KBM-7 (cell line): ENCODE results near the gene EMC9.
A peak's percentile ranks its signal among the peaks of the same experiment; 100 is the strongest.

ENCODE experiments used
- DNase-seq: peaks from one replicate; pipeline ENCODE4 v3.0.0-alpha.2; 2015
- in situ Hi-C: fragments of 300-500 bp; cut with MboI; formaldehyde crosslinking; loops from 2 replicates; pipeline ENCODE4 v1.14.3; 2020; ENCODE audit warnings: low sequenced_read_pairs, low pct_unique_long_range_greater_than_20kb, mixed read lengths

Gene EMC9

DNA sequence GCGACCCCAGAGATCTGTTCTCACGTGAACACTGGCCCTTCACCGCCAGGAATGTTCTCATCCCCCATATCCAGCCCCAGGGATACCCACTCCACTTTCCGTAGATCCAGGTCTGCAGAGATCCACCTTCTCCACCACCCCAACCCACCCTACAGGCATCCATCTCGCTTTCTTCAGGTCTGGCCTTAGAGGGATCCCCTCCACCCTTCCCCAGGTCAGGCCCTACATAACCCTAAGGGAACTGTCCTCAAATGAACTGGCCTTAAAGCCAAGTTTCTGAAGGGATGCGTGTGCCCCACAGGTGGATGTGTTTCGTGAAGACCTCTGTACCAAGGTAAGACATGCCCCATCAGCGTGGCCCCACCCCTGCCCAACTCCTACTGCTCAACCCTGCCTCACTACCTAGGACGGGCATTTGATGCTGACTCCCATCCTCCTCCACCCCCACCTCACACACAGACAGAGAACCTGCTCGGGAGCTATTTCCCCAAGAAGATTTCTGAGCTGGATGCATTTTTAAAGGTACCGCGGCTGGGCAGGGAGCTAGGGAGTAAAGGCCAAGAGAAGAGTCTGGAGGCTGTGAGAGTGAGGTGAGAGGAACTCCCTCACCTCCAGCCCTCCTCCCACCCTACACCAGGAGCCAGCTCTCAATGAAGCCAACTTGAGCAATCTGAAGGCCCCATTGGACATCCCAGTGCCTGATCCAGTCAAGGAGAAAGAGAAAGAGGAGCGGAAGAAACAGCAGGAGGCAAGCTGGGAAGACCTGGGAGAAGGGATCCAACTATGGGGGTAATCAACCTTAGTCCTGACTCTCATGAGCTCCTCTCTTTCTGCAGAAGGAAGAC lies 4.5 kb downstream of the EMC9 start:
- in situ Hi-C loops, result no loop called here
- no peak for DNase-seq

DNA sequence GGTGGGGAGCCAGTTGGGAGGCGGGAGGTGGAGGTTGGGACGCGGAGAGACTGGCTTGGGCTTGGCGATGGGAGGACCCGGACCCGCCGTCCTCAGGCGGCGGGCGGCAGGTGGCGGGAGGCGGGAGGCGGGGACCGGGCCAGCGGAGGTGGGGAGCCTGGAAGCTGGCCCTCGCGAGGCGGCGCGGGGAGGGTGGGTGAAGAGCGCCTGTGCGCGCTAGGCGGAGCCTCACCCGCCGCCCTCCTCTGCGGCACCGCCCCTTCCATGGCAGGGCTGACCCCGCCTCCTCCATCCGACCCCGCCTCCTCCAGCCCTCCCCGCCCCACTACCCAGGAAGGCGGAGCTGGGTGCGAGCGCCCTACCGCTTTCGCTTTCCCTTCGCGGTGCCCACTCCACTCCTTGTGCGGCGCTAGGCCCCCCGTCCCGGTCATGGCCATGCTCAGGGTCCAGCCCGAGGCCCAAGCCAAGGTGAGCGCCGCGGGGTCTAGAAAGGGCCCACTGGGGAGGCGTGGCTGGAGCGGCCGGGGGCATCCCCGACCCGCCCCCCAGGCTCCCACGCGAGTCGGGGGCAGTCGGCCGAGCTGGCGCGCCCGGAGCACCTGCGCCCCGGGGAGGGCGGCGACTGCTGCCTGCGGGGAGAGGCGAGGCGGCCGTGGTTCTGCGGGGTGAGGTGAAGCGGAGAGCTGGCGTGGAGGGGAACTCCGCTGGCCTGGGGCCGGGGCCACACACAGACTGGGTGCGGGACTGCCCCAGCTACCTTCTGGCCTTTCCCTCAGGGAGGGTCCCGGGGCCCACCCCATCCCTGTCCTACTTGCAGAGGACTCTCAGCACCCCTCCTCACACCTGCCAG lies 5.3 kb downstream of the EMC9 start, which contains the start of gene PSME1:
Gene PSME1 (plus strand): TSS at position 361 of the 850 bp plus-strand sequence. CDS start 69 bp downstream, at position 430.
- peak; percentile 83 for DNase-seq
- in situ Hi-C loops, result no loop called here

- no peak for DNase-seq
- in situ Hi-C loops, result no loop called here
Observed at GRCh38 chr14:24135584-24135833, 5.9 kb downstream of the EMC9 start.

DNA sequence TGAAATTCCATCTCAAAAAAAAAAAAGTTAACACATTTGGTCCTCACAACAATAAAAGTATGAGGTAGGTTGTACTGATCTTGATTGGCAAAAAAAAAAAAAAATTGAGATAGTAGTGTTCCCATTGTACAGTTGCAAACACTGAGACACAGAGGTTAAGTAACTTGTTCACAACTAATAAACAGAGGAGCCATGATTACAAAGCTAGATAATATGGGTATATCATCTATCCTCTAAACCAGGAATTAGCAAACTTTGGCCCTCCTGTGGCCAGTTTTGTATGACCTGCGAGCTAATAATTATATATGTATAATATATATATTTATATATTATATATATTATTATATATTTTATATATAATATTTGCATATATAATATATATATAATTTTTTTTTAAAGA lies 7.7 kb downstream of the EMC9 start:
- DNase-seq, result no peak
- in situ Hi-C loops, result no loop called here

GRCh38 chr14:24132976-24133375 lies 8.4 kb downstream of the EMC9 start:
- no peak for DNase-seq
- in situ Hi-C loops, result no loop called here

GRCh38 chr14:24132061-24132685 lies 9.2 kb downstream of the EMC9 start:
- no peak for DNase-seq
- in situ Hi-C loops, result no loop called here

GRCh38 chr14:24131549-24131966 lies 9.8 kb downstream of the EMC9 start:
- no peak for DNase-seq
- in situ Hi-C loops, result no loop called here

GRCh38 chr14:24130717-24131548 lies 10.5 kb downstream of the EMC9 start:
- no peak for DNase-seq

GRCh38 chr14:24130380-24130716 lies 11.0 kb downstream of the EMC9 start, which contains the start of gene FITM1:
Gene FITM1 (plus strand): TSS chr14:24130659. CDS start chr14:24131564, 905 bp downstream.
- DNase-seq, result no peak
- in situ Hi-C loops, result no loop called here

More at GRCh38 chr14:24130717-24131548, 10.5 kb downstream of the EMC9 start:
- in situ Hi-C loops, result no loop called here

DNA sequence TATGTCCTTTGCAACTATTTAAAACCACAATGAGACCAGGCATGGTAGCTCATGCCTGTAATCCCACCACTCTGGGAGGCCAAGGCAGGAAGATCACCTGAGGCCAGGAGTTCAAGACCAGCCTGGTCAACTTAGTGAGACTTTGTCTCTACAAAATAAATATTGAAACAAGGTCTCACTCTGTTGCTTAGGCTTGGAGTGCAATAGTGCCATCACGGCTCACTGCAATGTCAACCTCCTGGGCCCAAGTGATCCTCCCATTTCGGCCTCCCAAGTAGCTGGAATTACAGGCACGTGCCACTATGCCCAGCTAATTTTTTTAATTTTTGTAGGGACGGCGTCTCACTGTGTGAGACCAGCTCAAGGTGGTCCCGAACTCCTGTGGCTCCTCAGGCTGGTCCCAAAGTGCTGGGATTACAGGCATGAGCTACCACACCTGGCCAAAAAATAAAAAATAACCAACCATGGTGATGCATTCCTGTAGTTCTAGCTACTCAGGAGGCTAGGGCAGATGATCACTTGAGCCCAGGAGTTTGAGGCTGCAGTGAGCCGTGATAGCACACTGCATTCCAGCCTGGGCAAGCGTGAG lies 11.9 kb downstream of the EMC9 start:
- in situ Hi-C loops, result no loop called here

GRCh38 chr14:24127673-24128072 lies 13.7 kb downstream of the EMC9 start:
- no peak for DNase-seq
- in situ Hi-C loops, result no loop called here

More for the DNA sequence above, 11.9 kb downstream of the EMC9 start:
- DNase-seq, result no peak

DNA sequence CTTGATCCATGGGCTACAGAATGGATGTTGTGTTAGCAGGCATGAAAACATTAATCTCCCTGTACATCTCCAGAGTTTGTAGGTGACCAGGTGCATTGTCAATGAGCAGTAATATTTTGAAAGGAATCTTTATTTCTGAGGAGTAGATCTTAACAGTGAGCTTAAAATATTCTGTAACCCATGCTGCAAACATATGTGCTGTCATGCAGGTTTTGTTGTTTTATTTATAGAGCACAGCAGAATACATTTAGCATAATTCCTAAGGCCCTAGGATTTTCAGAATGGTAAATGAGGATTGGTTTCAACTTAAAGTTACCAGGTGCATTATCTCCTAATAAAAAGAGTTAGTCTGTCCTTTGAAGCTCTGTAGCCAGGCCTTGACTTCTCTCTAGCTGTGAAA lies 14.5 kb downstream of the EMC9 start:
- in situ Hi-C loops, result no loop called here
- no peak for DNase-seq

DNA sequence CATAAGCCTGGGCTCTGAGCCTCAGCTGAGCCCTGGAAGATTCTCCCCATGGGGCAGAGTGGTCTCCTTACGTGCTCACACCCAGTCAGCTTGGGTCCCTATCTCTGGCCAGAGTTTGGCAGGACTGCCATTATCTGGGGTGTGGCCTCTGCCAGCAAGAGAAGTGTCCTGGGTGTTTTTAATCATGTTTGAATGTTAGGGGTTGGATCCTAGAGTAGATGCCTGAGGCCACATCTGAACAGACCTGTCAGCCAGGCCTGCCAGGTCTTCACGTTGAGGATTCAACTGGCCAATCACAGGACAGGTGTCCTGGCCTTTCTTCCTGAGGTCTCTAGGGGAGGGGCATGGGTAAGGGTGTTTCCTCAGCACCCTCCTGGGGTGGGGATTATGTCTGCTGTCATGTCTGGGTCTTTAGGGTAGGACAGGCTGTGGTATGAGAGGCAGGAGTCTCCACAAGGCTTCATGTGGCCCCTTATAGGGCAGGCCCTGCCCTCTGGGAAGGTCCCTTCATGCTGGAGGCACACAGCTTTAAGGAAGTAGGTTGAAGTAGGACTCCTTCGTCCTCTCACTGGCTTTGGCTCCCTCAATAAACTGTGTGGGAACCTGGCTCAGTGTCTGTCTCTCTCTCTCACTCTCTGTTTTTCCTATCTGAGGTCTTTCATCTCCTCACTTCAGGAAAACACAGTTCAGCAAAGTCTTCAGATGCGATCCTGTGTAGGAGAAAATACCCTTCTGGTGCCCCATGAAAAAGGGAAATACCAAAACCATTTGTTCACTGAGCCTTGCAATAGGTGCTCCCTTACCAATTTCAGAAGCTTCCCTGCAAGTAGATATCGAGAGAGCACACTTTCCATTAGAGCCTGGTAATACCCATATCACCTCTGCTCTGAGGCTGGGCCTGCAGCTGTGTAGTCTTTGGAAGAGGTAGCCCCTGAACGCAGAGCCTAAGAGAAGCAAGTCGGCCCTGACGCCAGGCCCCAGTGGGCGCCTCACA lies 17.7 kb downstream of the EMC9 start:
- in situ Hi-C loops, result no loop called here
- no peak for DNase-seq

DNA sequence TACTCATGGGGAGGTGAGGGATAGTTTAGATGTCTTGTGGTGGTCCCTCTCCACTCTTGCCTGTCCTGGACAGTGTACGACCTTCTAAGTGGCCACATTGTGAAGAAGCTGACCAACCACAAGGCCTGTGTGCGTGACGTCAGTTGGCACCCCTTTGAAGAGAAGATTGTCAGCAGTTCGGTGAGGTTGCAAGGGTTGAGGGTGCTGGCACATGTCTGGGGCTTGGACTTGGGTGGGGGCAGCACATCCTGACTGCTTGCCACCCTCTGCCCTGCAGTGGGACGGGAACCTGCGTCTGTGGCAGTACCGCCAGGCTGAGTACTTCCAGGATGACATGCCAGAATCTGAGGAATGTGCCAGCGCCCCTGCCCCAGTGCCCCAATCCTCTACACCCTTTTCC lies 18.5 kb downstream of the EMC9 start:
- no peak for DNase-seq
- in situ Hi-C loops, result no loop called here

GRCh38 chr14:24122416-24122815 lies 19.0 kb downstream of the EMC9 start:
- no peak for DNase-seq
- in situ Hi-C loops, result no loop called here

- in situ Hi-C loops, result no loop called here
- DNase-seq, result no peak
Observed at GRCh38 chr14:24121210-24121609, 20.2 kb downstream of the EMC9 start.

GRCh38 chr14:24119691-24120090 lies 21.7 kb downstream of the EMC9 start:
- in situ Hi-C loops, result no loop called here

GRCh38 chr14:24117179-24117578 lies 24.2 kb downstream of the EMC9 start:
- in situ Hi-C loops, result no loop called here
- DNase-seq, result no peak

More at GRCh38 chr14:24119691-24120090, 21.7 kb downstream of the EMC9 start:
- DNase-seq, result no peak
